Hindlimb muscle (tissue), 1 donor: ENCODE data around the gene HAVCR1. TPM values are rescaled to one million over a fixed set of nuclear protein-coding genes. Genes with fewer than 3 reads are reported as not detected.
"Not testable (repeated sequence)": the region's sequence is repeated elsewhere in the genome, so short reads cannot be mapped to it uniquely, and the experiment has no call there.

Experiments used
- DNase-seq: peaks from one replicate; pipeline ENCODE4 v3.0.0-alpha.2; 2013
- polyA plus RNA-seq: library from polyadenylated mRNA; unstranded; fragments of 120-200 nt; gene quantifications from one replicate; pipeline ENCODE4 v1.2.1, GENCODE V29; 2013; ENCODE audit not compliant: insufficient read length

HAVCR1 gene
- polyA plus RNA-seq: not detected

DNA sequence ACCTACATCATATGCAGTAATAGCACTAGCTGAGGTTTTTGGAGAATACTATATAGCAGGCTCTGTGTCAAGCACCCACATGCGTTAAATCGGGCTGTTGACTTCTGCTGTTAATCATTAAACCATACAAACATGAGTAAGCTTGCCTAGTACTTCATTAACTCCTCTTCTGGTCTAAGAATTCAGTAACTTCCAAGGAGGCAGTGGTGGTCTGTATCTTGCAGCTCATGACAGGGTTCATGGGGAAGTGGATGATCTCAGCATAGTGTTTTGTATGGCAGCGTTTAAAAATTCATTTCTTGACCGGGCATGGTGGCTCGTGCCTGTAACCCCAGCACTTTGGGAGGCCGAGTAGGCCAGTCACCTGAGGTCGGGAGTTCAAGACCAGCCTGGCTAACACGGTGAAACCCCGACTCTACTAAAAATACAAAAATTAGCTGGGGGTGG is at the start of gene HAVCR1:
HAVCR1 (minus strand) TSS at position 24 of the 447 bp plus-strand sequence. CDS start 1,173 bp downstream, outside the sequence.
- DNase-seq: no peak

DNA sequence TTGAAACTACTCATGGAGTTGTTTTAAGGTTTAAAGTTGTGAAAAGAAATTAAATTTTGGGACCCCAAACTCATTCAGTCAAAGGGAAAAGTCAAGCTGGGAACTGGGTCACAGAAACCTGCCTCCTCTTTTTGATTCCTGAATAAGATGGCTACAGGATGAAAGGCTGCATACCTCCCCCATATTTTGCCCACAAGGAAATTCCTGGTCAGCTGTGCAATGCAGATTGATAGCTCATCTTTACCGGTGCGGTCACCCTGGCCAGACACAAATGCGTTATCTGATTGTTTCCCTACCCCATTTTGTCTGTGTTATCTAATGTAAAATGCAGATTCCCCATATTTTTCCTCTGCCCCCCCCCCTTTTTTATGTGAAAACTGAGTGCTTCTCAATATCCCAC is 48.6 kb upstream of the HAVCR1 start:
- DNase-seq: no peak

DNA sequence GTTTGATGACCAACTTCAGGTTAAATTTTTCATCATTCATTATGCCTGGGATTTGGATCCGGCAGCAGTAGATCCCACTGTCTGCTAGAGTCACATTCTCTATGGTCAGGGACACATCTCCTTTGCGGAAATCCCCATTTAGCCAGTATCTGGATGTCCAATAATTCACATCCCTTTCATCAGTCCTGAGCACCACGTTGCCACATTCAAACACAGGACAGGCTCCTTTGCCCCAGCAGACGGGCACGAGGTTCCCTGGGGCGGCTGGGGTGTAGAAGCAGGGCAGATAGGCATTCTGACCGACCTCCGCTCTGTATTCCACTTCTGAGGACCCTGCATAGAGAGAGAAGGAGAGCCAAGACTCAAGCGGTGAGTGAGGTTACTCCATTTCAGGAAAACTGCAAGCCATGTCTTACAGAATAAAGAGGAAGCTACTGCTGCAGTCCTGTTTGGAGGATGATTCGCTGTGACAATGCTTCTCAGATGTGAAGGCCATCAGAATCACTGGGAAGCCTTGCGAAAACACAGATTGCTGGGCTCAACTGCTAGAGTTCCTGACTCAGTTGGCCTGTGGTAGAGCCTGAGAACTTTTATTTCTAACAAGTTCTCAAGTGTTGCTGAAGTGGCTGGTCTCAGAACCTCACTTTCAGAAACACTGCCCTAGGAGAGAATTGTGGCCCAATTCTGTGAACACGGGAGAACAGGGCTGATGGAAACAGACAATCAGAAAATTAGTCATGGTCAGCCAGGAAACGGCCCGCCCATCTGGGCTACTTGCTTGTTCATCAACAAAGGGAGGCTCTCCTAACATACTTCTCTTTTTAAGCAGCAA is 47.9 kb upstream of the HAVCR1 start:
- peak; percentile 4 for DNase-seq

DNA sequence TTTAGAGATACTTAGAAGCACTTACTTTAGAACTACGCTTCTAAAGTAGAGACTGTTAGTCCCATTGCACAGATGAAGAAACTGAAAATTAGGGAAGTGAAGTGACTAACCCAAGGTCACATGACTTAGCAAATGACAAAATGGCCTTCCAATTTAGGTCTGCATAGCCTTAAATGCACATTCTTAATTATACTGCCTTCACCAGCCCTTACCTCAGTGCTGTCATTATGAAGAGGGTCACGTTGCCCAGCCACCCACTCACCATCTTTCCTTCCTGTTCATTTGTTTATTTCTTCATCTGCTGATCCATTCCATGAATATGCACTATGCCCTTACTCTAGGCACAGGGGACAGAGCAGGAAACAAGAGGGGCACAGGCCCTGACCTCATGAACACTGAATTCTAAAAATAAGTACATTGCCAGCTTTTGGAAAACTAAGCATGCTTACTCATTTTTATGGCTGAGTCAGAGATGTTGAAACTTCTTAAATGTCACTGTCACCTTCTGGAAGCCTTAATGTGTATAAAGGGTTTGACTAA is 41.3 kb upstream of the HAVCR1 start:
- no peak for DNase-seq

DNA sequence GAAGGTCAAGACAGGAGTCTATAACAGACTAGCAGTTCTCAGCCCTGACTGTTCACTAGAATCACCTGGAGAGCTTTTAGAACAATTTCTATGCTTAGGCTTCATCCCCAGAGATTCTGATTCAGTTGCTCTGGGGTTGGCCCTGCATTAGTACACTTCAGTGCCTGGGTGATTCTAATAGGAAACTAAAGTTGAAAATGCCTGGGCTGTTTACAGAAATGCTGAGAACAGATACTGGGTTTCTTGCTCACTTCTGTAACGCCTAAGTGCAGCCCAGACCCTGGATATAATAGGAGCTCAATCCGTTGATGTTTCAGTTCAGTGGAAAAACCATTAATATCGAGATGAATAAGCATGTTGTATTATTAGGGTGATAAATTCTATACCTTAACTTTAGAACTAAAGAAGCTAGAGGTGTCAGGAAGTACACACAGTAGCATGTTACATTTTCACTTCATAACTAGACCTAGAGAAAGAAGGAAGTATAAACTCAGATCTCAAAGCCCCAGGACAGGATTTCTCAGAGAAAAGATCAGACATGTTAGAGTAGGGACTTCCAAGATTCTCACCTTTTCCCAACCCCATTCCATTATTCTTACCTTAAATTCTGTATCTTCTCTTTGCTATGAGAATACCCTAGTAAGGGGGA is 29.6 kb upstream of the HAVCR1 start:
- no peak for DNase-seq

DNA sequence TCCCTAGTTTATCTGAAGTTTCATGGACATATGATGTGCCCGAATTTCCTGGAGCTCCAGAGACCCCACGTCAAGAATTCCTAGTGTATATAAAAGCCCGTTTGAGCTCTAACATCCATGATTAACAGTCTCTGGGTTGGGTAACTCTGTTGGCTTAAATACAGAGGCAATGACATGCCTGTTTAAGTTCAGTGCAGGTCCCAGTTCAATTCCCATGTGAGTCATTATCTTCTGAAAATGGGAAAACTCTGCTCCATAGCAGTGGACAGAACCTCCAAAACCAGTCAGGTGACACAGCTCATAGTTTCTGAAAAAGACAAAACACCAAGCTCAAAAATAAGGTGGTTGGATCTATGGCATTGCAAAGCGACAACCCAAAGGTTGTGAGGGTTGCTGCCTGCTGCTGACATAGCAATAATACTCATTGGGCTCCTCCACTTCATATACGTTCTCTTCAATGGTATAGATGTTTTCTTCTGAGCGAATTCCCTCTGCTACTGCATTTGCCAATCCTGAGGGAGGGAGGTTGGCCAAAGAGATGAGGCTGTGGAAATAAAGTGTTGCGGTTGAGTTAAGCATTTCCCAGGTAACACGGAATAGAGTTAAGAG is 27.9 kb upstream of the HAVCR1 start:
- DNase-seq: no peak

DNA sequence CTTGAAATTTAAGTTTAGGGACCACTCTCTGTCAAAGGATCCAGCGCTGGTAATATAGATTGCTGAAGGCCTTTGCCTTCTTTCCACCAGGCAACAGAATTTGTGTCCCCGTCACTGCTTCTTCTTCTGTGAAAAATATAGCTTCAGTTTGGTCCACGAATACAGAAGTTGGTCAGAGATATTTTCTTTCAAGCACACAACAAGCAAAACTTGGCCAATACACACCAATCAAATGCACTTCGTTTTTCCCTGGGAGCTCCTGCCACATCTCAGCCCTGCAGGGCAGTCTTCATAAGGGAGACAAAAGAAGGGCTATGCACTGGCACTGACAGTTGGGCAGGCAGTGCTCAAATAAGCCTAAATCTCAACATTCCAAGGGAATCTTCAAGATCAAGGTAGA is 27.0 kb upstream of the HAVCR1 start:
- DNase-seq: no peak

DNA sequence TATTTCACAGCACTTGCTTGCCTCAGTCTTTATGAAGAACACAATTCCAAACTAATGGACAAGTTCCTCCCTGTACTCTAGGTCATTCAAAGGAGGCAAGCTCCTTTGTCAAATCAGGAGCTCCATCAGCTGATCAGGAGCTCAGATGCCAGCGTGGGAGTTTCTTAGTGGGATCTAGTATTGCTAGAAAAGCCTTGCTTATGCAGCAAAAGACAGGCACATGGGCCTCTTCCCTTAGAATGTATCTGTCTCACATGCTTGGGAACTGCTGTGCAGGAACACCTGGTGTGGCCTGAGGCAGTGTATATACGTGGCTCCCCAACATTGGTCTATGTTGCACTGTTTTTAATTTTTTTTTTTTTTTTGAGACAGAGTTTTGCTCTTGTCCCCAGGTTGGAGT is 21.4 kb upstream of the HAVCR1 start:
- DNase-seq: no peak

DNA sequence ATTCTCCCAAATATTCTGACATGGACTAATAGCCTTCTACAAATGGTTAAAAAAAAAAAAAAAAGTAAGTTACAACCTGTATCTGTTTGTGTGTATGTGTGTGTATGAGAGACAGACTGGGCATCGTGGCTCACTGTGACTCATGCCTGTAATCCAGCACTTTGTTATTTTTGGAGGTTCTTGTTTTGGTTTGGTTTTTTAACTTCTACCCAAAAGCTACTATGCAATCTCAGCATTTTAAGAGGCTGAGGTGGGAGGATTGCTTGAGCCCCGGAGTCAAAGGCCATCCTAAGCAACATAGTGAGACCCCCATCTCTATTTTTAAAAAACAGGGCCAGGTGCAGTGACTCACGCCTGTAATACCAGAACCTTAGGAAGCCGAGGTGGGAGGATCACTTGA is 17.6 kb upstream of the HAVCR1 start:
- no peak for DNase-seq

DNA sequence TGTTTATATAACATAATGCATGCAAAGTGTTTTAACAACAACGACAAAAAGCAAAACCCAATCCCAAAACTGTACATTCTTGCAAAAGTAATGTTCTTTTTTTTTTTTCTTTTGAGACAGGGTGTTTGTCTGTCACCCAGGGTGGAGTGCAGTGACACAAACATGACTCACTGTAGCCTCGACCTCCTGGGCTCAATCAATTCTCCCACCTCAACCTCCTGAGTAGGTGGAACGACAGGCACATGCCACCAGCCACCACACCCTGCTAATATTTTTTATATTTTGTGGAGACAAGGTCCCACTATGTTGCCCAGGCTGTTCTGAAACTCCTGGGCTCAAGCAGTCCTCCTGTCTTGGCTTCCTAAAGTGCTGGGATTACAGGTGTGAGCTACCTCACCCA is 13.6 kb upstream of the HAVCR1 start:
- no peak for DNase-seq

DNA sequence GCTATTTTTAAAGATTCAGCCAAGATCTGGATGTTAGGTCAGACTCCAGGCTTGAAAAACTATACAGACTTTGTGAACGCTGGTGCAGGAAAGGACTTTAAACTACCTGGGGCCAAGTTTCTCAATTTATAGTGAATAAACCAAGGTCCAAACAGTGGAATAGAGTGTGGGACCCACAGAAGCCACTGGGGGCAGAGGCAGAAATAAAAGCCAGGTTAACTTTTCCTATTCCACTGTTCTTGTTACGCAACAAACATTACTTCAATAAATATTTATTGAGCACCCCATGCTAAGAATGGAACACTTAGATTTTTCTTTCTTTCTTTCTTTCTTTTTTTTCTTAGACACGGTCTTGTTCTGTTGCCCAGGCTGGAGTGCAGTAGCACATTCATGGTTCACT is 11.0 kb upstream of the HAVCR1 start:
- DNase-seq: no peak

DNA sequence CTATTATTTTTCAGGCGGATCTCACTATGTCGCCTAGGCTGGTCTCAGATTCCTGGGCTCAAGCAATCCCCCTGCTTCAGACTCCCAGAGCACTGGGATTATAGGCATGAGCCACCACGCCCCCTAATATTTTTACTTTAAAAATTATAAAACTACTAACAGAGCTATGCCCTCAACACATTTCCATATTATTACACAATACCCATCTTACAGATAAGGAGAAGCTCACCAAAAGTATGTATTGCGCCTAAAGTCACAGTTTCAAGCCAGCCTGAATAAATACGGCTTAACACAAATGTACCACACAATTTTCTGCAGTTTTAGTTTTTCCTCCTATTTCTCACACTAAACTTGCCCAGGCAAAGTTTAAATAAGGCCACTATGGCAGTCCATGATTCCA is 9.9 kb upstream of the HAVCR1 start:
- DNase-seq: no peak

DNA sequence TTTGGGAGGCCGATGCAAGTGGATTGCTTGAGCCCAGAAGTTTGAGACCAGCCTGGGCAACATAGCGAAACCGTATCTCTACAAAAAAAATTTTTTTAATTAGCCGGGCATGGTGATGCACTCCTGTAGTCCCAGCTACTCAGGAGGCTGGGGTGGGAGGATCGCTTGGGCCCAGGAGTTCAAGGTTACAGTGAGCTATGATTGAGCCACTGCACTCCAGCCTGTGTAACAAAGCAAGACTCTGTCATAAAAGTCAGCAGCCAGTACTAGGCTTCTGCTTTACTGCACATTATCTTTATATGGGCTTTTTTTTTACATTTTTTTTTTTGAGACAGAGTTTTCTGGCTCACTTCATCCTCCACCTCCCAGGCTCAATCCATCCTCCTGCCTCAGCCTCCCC is 9.4 kb upstream of the HAVCR1 start:
- DNase-seq: no peak

DNA sequence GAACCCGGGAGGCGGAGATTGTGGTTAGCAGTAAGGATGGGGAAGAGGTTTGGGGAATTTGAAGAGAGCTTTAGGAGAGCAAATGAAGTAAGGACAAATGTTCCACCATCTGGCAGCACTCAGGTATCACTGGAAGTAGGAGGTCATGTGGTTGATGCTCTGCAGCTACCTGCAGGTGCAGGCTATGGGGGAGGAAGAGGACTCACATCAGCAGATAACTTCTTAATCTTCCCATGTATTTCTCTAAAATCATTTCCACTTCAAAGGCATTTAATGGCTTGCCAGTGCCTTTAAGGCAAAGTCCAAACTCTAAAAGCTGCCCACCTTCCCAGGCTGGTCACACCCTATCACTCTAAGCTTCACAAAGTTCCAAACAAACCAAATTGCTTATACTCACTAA is 8.1 kb upstream of the HAVCR1 start:
- DNase-seq: no peak

DNA sequence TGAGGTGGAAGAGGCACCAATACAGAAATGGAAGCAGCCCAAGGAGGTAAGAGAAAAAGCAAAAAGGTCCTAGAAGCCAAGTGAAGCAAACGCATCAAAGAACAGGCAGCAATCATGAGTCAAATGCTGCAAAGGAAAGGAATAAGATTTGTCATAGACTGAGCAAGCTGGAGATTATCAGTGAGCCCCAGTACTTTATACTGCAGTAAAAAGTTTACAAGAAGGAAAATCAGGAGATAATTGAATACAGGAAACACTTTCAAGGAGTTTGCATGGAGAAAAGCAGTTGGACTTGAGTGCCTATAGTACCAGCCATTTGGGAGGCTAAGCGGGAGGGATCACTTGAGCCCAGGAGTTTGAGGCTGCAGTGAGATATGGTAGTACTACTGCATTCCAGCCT is 7.2 kb upstream of the HAVCR1 start:
- DNase-seq: no peak

DNA sequence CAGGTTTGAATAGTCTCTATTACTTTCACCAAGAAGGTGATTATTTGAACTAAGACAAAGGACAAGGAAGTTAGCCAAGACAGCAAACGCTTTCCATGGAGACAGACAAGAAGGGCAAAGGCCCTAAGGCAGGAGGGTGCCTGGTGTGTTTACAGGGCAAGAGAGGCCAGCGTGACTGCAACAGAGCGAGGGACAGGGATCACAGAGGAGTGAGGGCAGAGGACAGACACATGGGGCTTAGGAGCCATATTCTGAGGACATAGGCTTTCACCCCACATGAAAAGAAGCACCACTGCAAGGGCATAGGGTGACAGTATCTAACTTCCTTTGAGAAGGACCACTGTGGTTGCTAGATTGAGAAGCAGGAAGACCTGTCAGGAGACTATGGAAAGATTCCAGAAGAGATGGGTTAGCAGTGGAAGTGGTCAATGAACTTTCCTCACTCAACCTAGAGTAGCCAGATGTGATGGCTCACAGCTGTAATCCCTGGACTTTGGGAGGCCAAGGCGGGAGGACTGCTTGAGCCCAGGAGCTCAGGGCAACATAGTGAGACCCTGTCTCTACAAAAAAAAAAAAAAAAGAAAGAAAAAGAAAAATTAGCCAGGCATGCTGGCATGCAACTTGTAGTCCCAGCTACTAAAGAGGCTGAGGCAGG is 5.0 kb upstream of the HAVCR1 start:
- no peak for DNase-seq

DNA sequence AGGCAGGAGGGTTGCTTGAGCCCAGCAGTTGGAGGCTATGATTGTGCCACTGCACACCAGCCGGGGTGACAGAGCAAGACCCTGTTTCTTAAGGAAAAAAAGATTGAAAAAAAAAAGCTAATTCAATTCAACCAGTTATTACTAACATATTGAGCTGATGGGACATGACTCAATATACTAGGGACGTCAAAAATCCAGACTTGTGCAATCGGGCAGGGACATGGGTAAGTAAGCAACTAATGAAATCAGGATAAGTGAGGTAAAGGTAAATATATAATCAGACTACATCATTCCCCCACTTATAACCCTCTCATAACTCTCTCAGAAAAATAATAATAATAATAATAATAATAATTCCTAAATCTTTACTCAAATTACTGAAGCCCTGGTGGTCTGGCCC is 975 bp upstream of the HAVCR1 start:
- DNase-seq: no peak

DNA sequence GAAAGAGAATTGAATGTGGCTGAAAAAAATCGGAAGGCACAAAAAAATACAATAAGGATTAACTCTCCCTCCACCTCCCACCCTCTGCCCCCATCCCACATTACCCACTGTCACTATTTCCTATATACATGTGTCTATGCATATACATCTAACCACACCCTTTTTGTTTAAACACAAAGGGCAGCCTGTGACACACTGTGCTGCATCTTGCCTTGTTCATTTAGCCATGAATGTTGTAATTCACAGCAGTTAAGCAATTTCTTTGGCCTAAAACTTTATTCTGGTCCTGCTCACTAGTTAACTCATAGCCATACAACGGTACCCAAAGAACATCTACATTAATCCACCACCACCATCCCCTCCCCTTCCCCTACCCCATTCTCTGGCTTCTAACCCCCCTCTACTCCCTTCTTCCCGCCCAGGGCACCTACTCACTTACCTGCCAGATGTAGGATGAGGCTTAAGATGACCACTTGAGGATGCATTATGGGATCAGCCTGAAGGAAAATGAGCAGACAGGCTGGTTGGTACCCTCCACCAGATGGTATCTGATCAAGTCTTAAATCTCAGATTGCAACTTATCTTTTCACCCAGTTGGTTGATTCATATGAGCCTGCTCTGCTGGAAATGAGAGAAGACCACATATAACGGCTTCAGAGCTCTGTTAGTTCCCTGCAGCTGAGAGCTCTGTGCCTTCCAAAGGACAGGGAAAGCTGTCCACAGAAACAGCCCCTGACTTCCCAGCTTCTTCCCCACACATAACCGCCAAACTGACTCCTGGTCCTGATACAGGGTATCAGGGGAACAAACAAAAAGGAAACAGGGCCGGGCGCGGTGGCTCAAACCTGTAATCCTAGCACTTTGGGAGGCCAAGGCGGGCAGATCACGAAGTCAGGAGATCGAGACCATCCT is 1.2 kb downstream of the HAVCR1 start:
- no peak for DNase-seq

DNA sequence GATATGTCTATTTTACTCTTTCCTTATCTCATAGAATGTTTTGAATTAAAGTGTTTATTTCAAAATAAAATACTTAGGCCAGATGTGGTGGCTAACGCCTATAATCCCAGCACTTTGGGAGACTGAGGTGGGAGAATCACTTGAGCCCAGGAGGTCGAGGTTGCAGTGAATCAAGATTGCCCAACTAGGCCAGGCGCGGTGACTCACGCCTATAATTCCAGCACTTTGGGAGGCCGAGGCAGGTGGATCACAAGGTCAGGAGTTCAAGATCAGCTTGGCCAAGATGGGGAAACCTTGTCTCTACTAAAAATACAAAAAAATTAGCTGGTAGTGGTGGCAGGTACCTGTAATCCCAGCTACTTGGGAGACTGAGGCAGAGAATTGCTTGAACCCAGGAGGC is 2.1 kb downstream of the HAVCR1 start:
- not testable (repeated sequence) for DNase-seq

DNA sequence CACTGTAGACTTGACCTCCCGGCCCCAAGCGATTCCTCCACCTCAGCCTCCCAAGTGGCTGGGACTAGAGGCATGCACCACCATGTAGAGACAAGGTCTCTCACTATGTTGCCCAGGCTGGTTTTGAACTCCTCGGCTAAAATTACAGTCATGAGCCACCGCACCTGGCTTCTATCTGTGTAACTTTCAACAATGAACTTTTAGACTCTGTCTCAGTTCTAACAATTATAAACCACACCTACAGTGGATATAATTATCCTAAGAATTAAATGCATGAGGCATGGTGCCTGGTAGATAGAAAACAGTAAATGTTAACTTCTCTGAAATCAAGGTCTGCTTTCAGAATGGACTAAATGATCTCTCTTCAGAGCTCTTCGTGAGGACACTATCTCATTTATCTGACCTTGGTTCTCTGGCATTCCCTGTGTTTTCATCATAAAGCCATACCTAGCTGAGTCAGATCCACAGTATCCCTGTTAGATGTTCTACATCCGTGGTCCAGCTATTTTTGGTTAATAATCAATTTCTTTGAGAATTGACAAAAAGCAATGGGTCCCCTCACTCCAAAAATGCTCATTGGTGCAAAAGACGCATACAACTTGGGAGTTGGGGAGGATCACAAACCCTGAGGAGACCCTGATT is 7.2 kb downstream of the HAVCR1 start:
- DNase-seq: no peak

DNA sequence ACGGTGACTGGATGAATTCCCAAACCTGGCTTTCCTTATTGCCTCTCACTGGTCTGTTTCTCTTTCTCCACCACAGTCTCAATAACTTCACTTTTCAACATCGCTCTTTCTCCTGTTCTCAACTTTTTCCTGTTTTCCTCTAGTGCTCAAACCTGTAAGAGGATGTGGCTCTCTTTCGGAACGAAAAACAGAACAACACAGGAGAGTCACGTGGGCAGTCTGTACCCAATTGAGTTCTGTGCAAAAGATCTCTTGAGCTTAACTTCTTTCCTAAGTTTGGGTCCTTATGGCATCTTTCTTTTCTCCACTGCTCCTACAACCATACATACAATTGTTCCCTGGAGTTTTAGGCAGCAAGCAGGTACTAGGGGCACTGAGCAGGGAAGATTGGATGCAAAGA is 8.9 kb downstream of the HAVCR1 start:
- DNase-seq: no peak
